Lung (tissue), 12 donors: ENCODE measurements around the gene LAMA1. TPM values are rescaled to one million over a fixed set of nuclear protein-coding genes. Genes with fewer than 3 reads are reported as not detected.

Experiments used
- ATAC-seq: fragments of 200-7000 bp; cut with Tn5 transposase; one replicate; pipeline ENCODE4 v1.9.1; 2020; ENCODE audit warnings: moderate number of reproducible peaks; ENCODE audit not compliant: insufficient read depth, low FRiP score
- DNase-seq, 3 donors: peaks; one replicate each; pipeline ENCODE4 v3.0.0-alpha.2; 2013 to 2017
- H3K27ac ChIP-seq, 2 donors: one replicate each; pipeline ENCODE4 v1.5.1; 2013; ENCODE audit warnings: mild to moderate bottlenecking in 2 of 2, moderate library complexity in 2 of 2, control low read depth in 1 of 2, inconsistent platforms in 1 of 2, low read depth in 1 of 2, low read length in 1 of 2
- H3K27me3 ChIP-seq, 3 donors: one replicate each; pipeline ENCODE4 v1.5.1; 2013; ENCODE audit warnings: low read length in 2 of 3; ENCODE audit not compliant: control insufficient read depth in 3 of 3, insufficient read depth in 3 of 3
- H3K36me3 ChIP-seq, 4 donors: one replicate each; pipeline ENCODE4 v1.5.1; 2013; ENCODE audit warnings: low read length in 4 of 4, mild to moderate bottlenecking in 1 of 4, moderate library complexity in 1 of 4; ENCODE audit not compliant: control insufficient read depth in 4 of 4, insufficient read depth in 4 of 4
- H3K4me1 ChIP-seq, 5 donors: one replicate each; pipeline ENCODE4 v1.5.1; 2013; ENCODE audit warnings: low read length in 5 of 5, mild to moderate bottlenecking in 2 of 5, moderate library complexity in 1 of 5; ENCODE audit not compliant: control insufficient read depth in 5 of 5, insufficient read depth in 5 of 5
- H3K4me3 ChIP-seq: one replicate; pipeline ENCODE4 v1.5.1; 2013; ENCODE audit warnings: mild to moderate bottlenecking, control low read depth, moderate library complexity
- H3K9ac ChIP-seq, 2 donors: one replicate each; pipeline ENCODE4 v1.5.1; 2013; ENCODE audit warnings: low read length in 2 of 2, control low read depth in 1 of 2; ENCODE audit not compliant: insufficient read depth in 1 of 2
- H3K9me3 ChIP-seq, 4 donors: one replicate each; pipeline ENCODE4 v1.5.1; 2013; ENCODE audit warnings: low read length in 3 of 4, mild to moderate bottlenecking in 1 of 4, moderate library complexity in 1 of 4; ENCODE audit not compliant: control insufficient read depth in 4 of 4, insufficient read depth in 3 of 4
- WGBS, 2 donors: extraction: QIAGEN DNeasy Blood & Tissue Kit; methylation state at CpG; one replicate each; pipeline ENCODE4 v1.1.7; 2013; 5-methylcytosine and 5-hydroxymethylcytosine counted together
- polyA plus RNA-seq, 2 donors: library from polyadenylated mRNA; stranded (reverse); fragments of 200-250 nt; gene quantifications; one replicate each; pipeline ENCODE4 v1.2.1, GENCODE V29; 2013
- total RNA-seq, 2 donors: library from RNA; depleted of rRNA in 1 of 2; stranded (reverse); fragments of >200 nt in 1 of 2; gene quantifications; one replicate each; pipeline ENCODE4 v1.2.1, GENCODE V29; 2014 to 2021
- TF ChIP-seq, protein P1 (sequence below): IDR thresholded peaks from 2 replicates; pipeline ENCODE4 v1.5.1; 2012; ENCODE audit warnings: mild to moderate bottlenecking; ENCODE audit errors: control extremely low read depth, extremely low read depth
- donor health status: control.
- donor health status: control.
- donor health status: Bipolar disorder and iron deficiency.
- donor health status: healthy.
- donor health status: DM: yes; HTN: yes; CAD: no.

LAMA1 gene
- total and polyA plus RNA-seq, 4 donors: 0.66 to 2.8 (median 1.7) TPM

DNA sequence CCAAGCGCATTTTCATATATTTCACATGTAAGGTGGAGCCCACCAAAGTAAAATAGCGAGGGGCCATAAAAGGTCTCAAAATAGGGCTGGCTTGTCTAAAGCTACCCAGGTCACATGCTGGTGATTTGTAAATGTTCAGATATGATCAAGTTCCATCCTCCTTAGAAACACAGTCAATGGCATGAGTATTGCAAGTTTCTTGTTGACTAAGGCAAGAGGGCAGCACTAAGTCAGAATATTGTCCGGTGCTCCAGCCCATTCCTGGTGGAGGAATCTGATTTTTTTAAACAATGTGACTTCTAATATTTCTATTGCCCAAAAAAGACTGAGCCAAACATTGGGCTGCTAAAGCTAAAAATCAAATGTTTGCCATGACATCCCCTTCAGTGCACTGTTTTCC, 85.1 kb downstream of the LAMA1 start:
- H3K4me3 ChIP-seq: no peak overlapping the region
- H3K27ac ChIP-seq: no peak overlapping the region
- H3K36me3 ChIP-seq: no peaks in the 10 kb centered on the region
- DNase-seq (no peak), ATAC-seq (no peak)
- 80 to 81% methylated on average over 3 of the region's 3 CpGs for WGBS, 2 donors
- no peaks in the 10 kb centered on the region for H3K27me3 ChIP-seq
- TF ChIP-seq, protein P1, sequence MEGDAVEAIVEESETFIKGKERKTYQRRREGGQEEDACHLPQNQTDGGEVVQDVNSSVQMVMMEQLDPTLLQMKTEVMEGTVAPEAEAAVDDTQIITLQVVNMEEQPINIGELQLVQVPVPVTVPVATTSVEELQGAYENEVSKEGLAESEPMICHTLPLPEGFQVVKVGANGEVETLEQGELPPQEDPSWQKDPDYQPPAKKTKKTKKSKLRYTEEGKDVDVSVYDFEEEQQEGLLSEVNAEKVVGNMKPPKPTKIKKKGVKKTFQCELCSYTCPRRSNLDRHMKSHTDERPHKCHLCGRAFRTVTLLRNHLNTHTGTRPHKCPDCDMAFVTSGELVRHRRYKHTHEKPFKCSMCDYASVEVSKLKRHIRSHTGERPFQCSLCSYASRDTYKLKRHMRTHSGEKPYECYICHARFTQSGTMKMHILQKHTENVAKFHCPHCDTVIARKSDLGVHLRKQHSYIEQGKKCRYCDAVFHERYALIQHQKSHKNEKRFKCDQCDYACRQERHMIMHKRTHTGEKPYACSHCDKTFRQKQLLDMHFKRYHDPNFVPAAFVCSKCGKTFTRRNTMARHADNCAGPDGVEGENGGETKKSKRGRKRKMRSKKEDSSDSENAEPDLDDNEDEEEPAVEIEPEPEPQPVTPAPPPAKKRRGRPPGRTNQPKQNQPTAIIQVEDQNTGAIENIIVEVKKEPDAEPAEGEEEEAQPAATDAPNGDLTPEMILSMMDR: no peak
- H3K9ac ChIP-seq: no peak overlapping the region
- H3K4me1 ChIP-seq: no peaks in the 10 kb centered on the region
- H3K9me3 ChIP-seq: no peaks in the 10 kb centered on the region

DNA sequence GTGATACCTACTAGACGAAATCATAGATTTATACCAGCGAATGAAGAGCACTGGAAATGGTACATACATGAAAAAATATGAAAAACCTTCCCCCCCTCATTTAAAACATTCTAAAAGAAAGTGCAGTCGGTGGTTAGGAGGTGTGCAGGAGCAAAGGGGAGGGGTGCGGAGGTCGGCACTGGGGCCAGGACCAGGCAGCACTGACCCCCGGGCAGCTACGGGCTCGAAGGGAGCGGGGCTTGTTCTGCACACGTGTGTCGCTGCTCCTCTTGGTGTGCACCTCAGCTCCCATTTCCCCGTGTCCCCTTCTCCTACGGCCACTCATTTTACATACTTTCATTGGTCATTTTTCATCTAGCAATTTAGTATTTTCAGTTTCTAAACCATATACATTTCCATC, 89.0 kb downstream of the LAMA1 start:
- no peak overlapping the region for H3K27ac ChIP-seq
- no peak overlapping the region for H3K4me3 ChIP-seq
- no peaks in the 10 kb centered on the region for H3K27me3 ChIP-seq
- H3K36me3 ChIP-seq: no peaks in the 10 kb centered on the region
- no peak overlapping the region for H3K9ac ChIP-seq
- TF ChIP-seq, protein P1: no peak
- no peaks in the 10 kb centered on the region for H3K9me3 ChIP-seq
- no peak for ATAC-seq
- H3K4me1 ChIP-seq: no peaks in the 10 kb centered on the region
- 86 to 89% methylated on average over 13 of the region's 13 CpGs for WGBS, 2 donors
- DNase-seq: no peak

DNA sequence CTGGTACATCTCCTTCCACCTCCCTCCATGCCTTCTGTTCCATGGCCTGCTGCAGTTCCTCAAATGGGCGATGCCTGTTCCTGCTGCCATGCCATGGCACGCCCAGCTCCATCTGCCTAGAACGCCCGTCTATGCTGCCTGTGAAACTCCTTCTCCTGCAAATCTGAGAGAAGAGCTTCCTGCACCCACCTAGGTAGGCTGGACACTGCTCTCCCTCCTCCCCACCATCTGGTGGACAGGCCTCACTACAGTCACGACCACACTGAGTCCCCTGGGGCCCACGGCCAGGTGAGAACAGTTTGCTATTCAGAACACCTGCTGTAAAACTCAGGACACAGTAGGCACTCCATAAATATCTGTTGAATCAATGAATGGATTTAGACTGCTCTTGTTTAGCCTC, 92.4 kb downstream of the LAMA1 start:
- WGBS, 2 donors: 87 to 94% methylated on average over 6 of the region's 6 CpGs
- H3K36me3 ChIP-seq: no peaks in the 10 kb centered on the region
- DNase-seq: no peak
- H3K4me3 ChIP-seq: no peak overlapping the region
- TF ChIP-seq, protein P1: no peak
- no peaks in the 10 kb centered on the region for H3K27me3 ChIP-seq
- no peak for ATAC-seq
- no peaks in the 10 kb centered on the region for H3K4me1 ChIP-seq
- H3K27ac ChIP-seq: no peak overlapping the region
- no peaks in the 10 kb centered on the region for H3K9me3 ChIP-seq
- no peak overlapping the region for H3K9ac ChIP-seq

DNA sequence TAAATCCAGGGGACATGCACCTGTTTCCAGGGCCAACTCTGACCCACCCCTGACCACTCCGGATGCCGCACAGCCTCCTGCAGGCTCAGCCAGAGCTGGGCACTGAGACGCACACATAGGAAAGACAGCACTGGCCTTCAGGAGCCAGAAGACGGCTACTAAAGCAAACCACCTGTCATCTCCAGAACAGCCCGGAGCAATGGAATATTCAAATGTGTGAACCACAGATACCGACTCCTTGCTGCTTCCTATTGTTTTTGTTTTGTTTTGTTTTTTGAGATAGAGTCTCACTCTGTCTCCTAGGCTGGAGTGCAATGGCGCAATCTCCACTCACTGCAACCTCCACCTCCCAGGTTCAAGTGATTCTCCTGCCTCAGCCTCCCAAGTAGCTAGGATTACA, 94.0 kb downstream of the LAMA1 start:
- ATAC-seq: no peak
- no peaks in the 10 kb centered on the region for H3K27me3 ChIP-seq
- H3K9me3 ChIP-seq: no peaks in the 10 kb centered on the region
- H3K27ac ChIP-seq: no peak overlapping the region
- TF ChIP-seq, protein P1: no peak
- WGBS, 2 donors: 81 to 87% methylated on average over 7 of the region's 7 CpGs
- DNase-seq: no peak
- H3K4me1 ChIP-seq: no peaks in the 10 kb centered on the region
- H3K9ac ChIP-seq: no peak overlapping the region
- H3K4me3 ChIP-seq: no peak overlapping the region
- no peaks in the 10 kb centered on the region for H3K36me3 ChIP-seq
